OCI-LY7 (cell line): ENCODE data around the gene ZNF718. TPM values are rescaled to one million over a fixed set of nuclear protein-coding genes. Genes with fewer than 3 reads are reported as not detected.
"Not testable (repeated sequence)": the region's sequence is repeated elsewhere in the genome, so short reads cannot be mapped to it uniquely, and the experiment has no call there.

Source experiments
- BruUV-seq: library from RNA; stranded (reverse); fragments of 400-500 nt; replicated peaks from 2 replicates; lab custom pipeline; 2021; lab: Mats Ljungman, UMichigan
- CTCF ChIA-PET: fragments of 300-600 bp; sonication (Branson Sonifier 250); formaldehyde crosslinking; loops from one replicate; lab custom pipeline; 2022; ENCODE audit warnings: antibody characterized with exemption; ENCODE audit not compliant: unreplicated experiment; lab: Charles Lee
- POLR2A ChIA-PET: fragments of 300-600 bp; sonication (Branson Sonifier 250); formaldehyde crosslinking; loops from one replicate; lab custom pipeline; 2022; ENCODE audit warnings: antibody characterized with exemption; lab: Charles Lee
- DNase-seq: peaks from one replicate; pipeline ENCODE4 v3.0.0-alpha.2; 2015; ENCODE audit warnings: low spot score
- H2AFZ ChIP-seq: fragments of 200-600 bp; sonication (generic), shearing (Covaris generic); 2 replicates; pipeline ENCODE4 v1.6.1; 2014; ENCODE audit warnings: mild to moderate bottlenecking, antibody characterized with exemption, low read length, moderate library complexity
- H3K27ac ChIP-seq: fragments of 200-600 bp; sonication (generic); 2 replicates; pipeline ENCODE4 v1.5.1; 2014; ENCODE audit warnings: mixed run types, low read depth, mild to moderate bottlenecking, moderate library complexity, low read length, inconsistent platforms; ENCODE audit not compliant: poor library complexity, severe bottlenecking
- H3K36me3 ChIP-seq: fragments of 200-600 bp; sonication (generic); 2 replicates; pipeline ENCODE4 v1.6.1; 2014; ENCODE audit warnings: mild to moderate bottlenecking, antibody characterized with exemption, low read length, moderate library complexity, mixed read lengths; ENCODE audit not compliant: insufficient read depth
- H3K4me1 ChIP-seq: fragments of 200-600 bp; sonication (generic); 2 replicates; pipeline ENCODE4 v1.5.1; 2014; ENCODE audit warnings: mild to moderate bottlenecking, low read length; ENCODE audit not compliant: insufficient read depth, poor library complexity, severe bottlenecking
- H3K4me2 ChIP-seq: fragments of 200-600 bp; sonication (generic); 2 replicates; pipeline ENCODE4 v1.6.1; 2014; ENCODE audit warnings: mild to moderate bottlenecking, low read length
- H3K4me3 ChIP-seq: fragments of 200-600 bp; sonication (generic); 2 replicates; pipeline ENCODE4 v1.5.1; 2014; ENCODE audit warnings: mild to moderate bottlenecking, low read depth, low read length; ENCODE audit not compliant: poor library complexity, severe bottlenecking
- H3K79me2 ChIP-seq: fragments of 200-600 bp; sonication (generic); 2 replicates; pipeline ENCODE4 v1.6.1; 2016; ENCODE audit warnings: low read depth, mild to moderate bottlenecking, low read length, moderate library complexity, mixed read lengths; ENCODE audit not compliant: insufficient read depth
- H3K9me2 ChIP-seq: fragments of 200-600 bp; sonication (generic); 2 replicates; pipeline ENCODE4 v1.6.1; 2016; ENCODE audit warnings: mild to moderate bottlenecking, low read length, mixed read lengths; ENCODE audit not compliant: insufficient read depth
- H3K9me3 ChIP-seq: fragments of 200-600 bp; sonication (generic); 2 replicates; pipeline ENCODE4 v1.6.1; 2014; ENCODE audit warnings: mild to moderate bottlenecking, mixed run types, low read length, mixed read lengths
- H4K20me1 ChIP-seq: fragments of 200-600 bp; sonication (generic); 2 replicates; pipeline ENCODE4 v1.6.1; 2014; ENCODE audit warnings: mild to moderate bottlenecking, antibody characterized with exemption, low read length, moderate library complexity, mixed read lengths; ENCODE audit not compliant: insufficient read depth
- EZH2phosphoT487 ChIP-seq: fragments of 200-600 bp; sonication (generic); IDR thresholded peaks from 2 replicates; pipeline ENCODE4 v1.6.1; 2018; ENCODE audit warnings: low read depth, borderline replicate concordance, mild to moderate bottlenecking, mixed run types, antibody characterized with exemption, low read length, moderate library complexity, mixed read lengths
- intact Hi-C: fragments of 100-400 bp; cut with micrococcal nuclease; formaldehyde crosslinking; loops from one replicate; pipeline ENCODE4 v1.10.0; 2022; ENCODE audit not compliant: unreplicated experiment
- total RNA-seq, 2 experiments: library from RNA; depleted of rRNA in 1 of 2; stranded (reverse); fragments of >200 nt in 1 of 2; shearing (Covaris generic) in 1 of 2; gene quantifications; 2 replicates each; pipeline ENCODE4 v1.2.3, GENCODE V29; 2014 to 2022
- TF ChIP-seq, protein P1 (sequence below): fragments of 200-600 bp; sonication (generic); conservative IDR thresholded peaks from 2 replicates; pipeline ENCODE4 v1.5.1; 2014; ENCODE audit warnings: mild to moderate bottlenecking, antibody characterized with exemption, low read length, moderate library complexity, mixed read lengths

ZNF718 gene
- total RNA-seq, 2 experiments from 2014 or later = 13.2 to 18.7 TPM

- DNase-seq = no peak
- BruUV-seq = no TSS peak
- Histone ChIP-seq H3K4me1 (no peaks in the 10 kb centered on the region), H3K4me2 (no peak overlapping the region), H3K9me3 (peaks cover 28% of the 10 kb centered on the region; the same call in 1 of the 2 replicates), H3K27ac (no peak overlapping the region), H2AFZ (no peak overlapping the region), H3K9me2 (no peaks in the 10 kb centered on the region), H3K79me2 (no peaks in the 10 kb centered on the region), H3K36me3 (peaks cover 23% of the 10 kb centered on the region), H4K20me1 (no peaks in the 10 kb centered on the region), H3K4me3 (no peak overlapping the region)
- intact Hi-C loops = no loop called here
- ChIA-PET POLR2A (interaction anchor here (0.6 kb wide), 1 partner anchor 42 kb away, joined by 3 read pairs; no protein-coding TSS in a partner anchor), CTCF (no interaction called here)
- no peak for TF ChIP-seq EZH2phosphoT487
- TF ChIP-seq, protein P1, sequence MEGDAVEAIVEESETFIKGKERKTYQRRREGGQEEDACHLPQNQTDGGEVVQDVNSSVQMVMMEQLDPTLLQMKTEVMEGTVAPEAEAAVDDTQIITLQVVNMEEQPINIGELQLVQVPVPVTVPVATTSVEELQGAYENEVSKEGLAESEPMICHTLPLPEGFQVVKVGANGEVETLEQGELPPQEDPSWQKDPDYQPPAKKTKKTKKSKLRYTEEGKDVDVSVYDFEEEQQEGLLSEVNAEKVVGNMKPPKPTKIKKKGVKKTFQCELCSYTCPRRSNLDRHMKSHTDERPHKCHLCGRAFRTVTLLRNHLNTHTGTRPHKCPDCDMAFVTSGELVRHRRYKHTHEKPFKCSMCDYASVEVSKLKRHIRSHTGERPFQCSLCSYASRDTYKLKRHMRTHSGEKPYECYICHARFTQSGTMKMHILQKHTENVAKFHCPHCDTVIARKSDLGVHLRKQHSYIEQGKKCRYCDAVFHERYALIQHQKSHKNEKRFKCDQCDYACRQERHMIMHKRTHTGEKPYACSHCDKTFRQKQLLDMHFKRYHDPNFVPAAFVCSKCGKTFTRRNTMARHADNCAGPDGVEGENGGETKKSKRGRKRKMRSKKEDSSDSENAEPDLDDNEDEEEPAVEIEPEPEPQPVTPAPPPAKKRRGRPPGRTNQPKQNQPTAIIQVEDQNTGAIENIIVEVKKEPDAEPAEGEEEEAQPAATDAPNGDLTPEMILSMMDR = no peak
These were observed 80.9 kb downstream of the ZNF718 start for GRCh38 chr4:205097-205756.

DNA sequence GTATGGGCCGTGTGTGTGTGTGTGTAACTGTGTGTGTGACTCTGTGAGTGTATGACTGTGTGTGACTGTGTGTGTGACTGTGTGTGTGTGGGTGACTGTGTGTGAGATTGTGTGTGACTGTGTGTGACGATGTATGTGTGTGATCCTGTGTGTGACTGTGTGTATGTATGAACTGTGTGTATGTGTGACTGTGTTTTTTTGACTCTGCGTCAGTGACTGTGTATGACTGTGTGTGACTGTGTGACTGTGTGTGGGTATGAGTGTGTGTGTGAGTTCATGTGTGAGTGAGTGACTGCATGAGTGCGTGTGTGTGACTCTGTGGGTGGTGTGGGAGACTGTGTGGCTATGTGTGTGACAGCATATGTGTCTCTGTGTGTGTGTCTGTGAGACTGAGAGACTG lies 81.8 kb downstream of the ZNF718 start:
- H3K9me3 ChIP-seq = peaks cover 33% of the 10 kb centered on the region; the same call in 1 of the 2 replicates
- CTCF ChIA-PET = no interaction called here
- BruUV-seq = no TSS peak

DNA sequence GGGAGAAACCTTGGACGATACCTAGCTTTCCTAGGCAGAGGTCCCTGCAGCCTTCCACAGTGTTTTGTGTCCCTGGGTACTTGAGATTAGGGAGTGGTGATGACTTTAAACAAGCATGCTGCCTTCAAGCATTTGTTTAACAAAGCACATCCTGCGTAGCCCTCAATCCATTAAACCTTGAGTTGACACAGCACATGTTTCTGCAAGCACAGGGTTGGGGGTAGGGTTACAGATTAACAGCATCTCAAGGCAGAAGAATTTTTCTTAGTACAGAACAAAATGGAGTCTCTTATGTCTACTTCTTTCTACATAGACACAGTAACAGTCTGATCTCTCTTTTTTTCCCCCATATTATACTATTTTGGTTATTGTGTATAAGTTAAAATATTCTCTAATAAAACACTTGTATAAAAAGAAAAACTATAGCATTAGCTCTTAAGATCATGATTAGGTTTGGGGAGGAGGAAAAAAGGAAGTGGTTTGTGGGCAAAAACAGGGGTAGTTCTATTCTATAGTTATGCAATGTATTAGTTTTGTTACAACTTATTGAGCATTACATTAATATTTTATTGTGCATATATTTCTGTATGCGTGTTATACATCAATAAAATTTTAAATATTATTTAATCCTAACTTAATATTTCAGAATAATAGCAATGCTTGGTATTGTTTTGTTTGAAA lies 84.3 kb downstream of the ZNF718 start:
- CTCF ChIA-PET, intact Hi-C loops: not testable (repeated sequence)
- peaks cover 24% of the 10 kb centered on the region; the same call in 1 of the 2 replicates for H3K9me3 ChIP-seq

More for the DNA sequence above, 81.8 kb downstream of the ZNF718 start:
- H3K79me2 ChIP-seq = no peaks in the 10 kb centered on the region
- no peak overlapping the region for H3K4me2 ChIP-seq
- H3K4me1 ChIP-seq = peaks cover 6% of the 10 kb centered on the region
- no peaks in the 10 kb centered on the region for H4K20me1 ChIP-seq
- no peak for DNase-seq
- no peak overlapping the region for H3K27ac ChIP-seq
- peaks cover 23% of the 10 kb centered on the region for H3K36me3 ChIP-seq
- POLR2A ChIA-PET = no interaction called here
- no peaks in the 10 kb centered on the region for H3K9me2 ChIP-seq
- H3K4me3 ChIP-seq = no peak overlapping the region
- H2AFZ ChIP-seq = no peak overlapping the region
- intact Hi-C loops = no loop called here
- no peak for TF ChIP-seq EZH2phosphoT487
- TF ChIP-seq, protein P1 = no peak

More for the DNA sequence above, 84.3 kb downstream of the ZNF718 start:
- BruUV-seq, H3K4me3 ChIP-seq, DNase-seq, POLR2A ChIA-PET, H3K9me2 ChIP-seq, H3K4me2 ChIP-seq, H3K27ac ChIP-seq, H2AFZ ChIP-seq, H3K79me2 ChIP-seq, H4K20me1 ChIP-seq: not testable (repeated sequence)
- Histone ChIP-seq H3K4me1 (peaks cover 13% of the 10 kb centered on the region), H3K36me3 (peaks cover 25% of the 10 kb centered on the region)
